ENCODE data around the gene HP. TPM values are rescaled to one million over a fixed set of nuclear protein-coding genes. Genes with fewer than 3 reads are reported as not detected.

Gene HP
- total RNA-seq, 1 experiment from 2014 or later, result 18.1 TPM

DNA sequence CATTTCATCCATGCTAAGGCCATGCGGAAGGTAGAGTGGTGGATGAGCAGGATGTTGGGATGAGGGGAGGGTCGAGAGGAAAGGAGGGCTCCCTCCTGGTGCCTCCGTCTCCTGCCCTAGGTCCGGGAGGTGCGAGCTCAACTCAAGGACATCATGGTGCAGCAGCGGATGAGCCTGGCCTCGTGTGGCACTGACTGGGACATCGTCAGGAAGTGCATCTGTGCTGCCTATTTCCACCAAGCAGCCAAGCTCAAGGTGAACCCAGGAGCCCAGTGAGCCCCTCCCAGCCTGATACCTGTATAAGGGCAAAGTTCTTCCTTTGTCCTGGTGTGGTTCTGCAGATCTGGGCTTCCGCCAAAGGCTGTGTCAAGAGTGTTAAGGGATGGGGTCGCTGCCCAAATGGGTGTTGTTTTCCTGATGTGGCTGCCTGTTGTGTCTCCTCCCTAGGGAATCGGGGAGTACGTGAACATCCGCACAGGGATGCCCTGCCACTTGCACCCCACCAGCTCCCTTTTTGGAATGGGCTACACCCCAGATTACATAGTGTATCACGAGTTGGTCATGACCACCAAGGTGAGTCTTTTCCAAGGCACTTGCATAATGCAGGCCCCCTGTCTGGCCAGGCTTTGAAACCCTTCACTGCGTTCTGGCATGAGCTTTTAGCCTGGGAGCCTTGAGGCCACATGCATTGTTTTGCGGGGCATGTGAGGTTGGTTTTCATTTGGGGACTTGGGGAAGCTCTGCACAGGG is 54.2 kb downstream of the HP start:
- no peak for TF ChIP-seq EZH2phosphoT487 (IDR thresholded peaks at IDR 0.05; ENCODE audit: borderline replicate concordance)
- H3K9me2 ChIP-seq (ENCODE audit: insufficient read depth), result no peaks in the 10 kb centered on the region
- peaks cover 43 to 44% of the 10 kb centered on the region in 2 experiments for H3K36me3 ChIP-seq (ENCODE audit: control insufficient read depth in 1 of 2, insufficient read depth in 2 of 2, low read length in 2 of 2)
- H3K4me1 ChIP-seq (ENCODE audit: control insufficient read depth in 1 of 2, insufficient read depth in 2 of 2, low read length in 2 of 2), result no peaks in the 10 kb centered on the region
- RAD21 ChIA-PET (ENCODE audit: low non-redundant PET in 1 of 2, low total read pairs in 2 of 2, uncharacterized antibody in 2 of 2, unreplicated experiment in 2 of 2), result no interaction called here
- no peaks in the 10 kb centered on the region for H4K20me1 ChIP-seq (ENCODE audit: insufficient read depth)
- CTCF ChIA-PET, result no interaction called here
- POLR2A ChIA-PET, result no interaction called here
- ATAC-seq (no peak), DNase-seq (ENCODE audit: low read depth, low spot score) (no peak)
- no peak overlapping the region for H2AFZ ChIP-seq (ENCODE audit: low read depth, low read length, poor library complexity, severe bottlenecking)
- no peaks in the 10 kb centered on the region for H3K9me3 ChIP-seq (ENCODE audit: control insufficient read depth in 1 of 2, insufficient read depth in 1 of 2, low read depth in 1 of 2, low read length in 2 of 2)
- no peak overlapping the region for H3K4me3 ChIP-seq (replicated peaks in 1 of 2; ENCODE audit: low read depth in 1 of 2, low read length in 2 of 2)
- H3K79me2 ChIP-seq (ENCODE audit: insufficient read depth, low read length), result no peaks in the 10 kb centered on the region
- H3K4me2 ChIP-seq (ENCODE audit: low read length), result no peak overlapping the region
- H3K27me3 ChIP-seq (ENCODE audit: insufficient read depth, low read length), result no peaks in the 10 kb centered on the region
- BruUV-seq (replicated peaks), result no TSS peak
- H3K27ac ChIP-seq (ENCODE audit: low read depth, low read length), result no peak overlapping the region
- intact Hi-C loops (cut with micrococcal nuclease), result no loop called here
- no peak overlapping the region for H3K9ac ChIP-seq (ENCODE audit: low read length)

DNA sequence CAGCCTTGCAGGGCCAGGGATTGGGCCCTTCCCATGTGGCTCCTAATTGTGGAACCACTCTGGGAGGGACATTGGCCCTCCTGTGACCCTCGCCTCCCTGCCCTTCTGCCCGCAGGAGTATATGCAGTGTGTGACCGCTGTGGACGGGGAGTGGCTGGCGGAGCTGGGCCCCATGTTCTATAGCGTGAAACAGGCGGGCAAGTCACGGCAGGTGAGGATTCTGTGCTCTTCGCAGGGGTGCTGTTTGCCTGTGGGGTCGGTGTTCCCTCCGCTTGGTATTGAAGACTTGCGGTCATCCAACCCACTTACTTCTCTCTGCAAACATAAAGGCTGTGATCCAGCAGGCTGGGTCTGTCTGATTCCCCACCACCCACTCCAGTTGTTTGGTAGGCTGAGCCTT is 55.0 kb downstream of the HP start:
- RAD21 ChIA-PET (ENCODE audit: low non-redundant PET in 1 of 2, low total read pairs in 2 of 2, uncharacterized antibody in 2 of 2, unreplicated experiment in 2 of 2), result no interaction called here
- POLR2A ChIA-PET, result no interaction called here
- no peak for TF ChIP-seq CEBPB (IDR thresholded peaks at IDR 0.05; ENCODE audit: low read depth)
- no peak for TF ChIP-seq EGR1 (IDR thresholded peaks at IDR 0.05; ENCODE audit: low read depth)
- TF ChIP-seq EZH2phosphoT487 (IDR thresholded peaks at IDR 0.05; ENCODE audit: borderline replicate concordance), result no peak
- TF ChIP-seq CBX3 (IDR thresholded peaks at IDR 0.05; ENCODE audit: low read depth), result no peak
- no peak for TF ChIP-seq EZH2 (IDR thresholded peaks at IDR 0.05)
- TF ChIP-seq, protein P1, sequence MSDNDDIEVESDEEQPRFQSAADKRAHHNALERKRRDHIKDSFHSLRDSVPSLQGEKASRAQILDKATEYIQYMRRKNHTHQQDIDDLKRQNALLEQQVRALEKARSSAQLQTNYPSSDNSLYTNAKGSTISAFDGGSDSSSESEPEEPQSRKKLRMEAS (IDR thresholded peaks at IDR 0.05), result no peak
- TF ChIP-seq, protein P2, sequence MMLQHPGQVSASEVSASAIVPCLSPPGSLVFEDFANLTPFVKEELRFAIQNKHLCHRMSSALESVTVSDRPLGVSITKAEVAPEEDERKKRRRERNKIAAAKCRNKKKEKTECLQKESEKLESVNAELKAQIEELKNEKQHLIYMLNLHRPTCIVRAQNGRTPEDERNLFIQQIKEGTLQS (IDR thresholded peaks at IDR 0.05), result no peak
- TF ChIP-seq YY1 (IDR thresholded peaks at IDR 0.05; ENCODE audit: extremely low read depth, insufficient replicate concordance, low read depth, low read length), result no peak
- TF ChIP-seq RAD21 (IDR thresholded peaks at IDR 0.05; ENCODE audit: low read depth), result no peak
- no peak for TF ChIP-seq FOSL1 (IDR thresholded peaks at IDR 0.05; ENCODE audit: low read depth)
- TF ChIP-seq ELF1 (IDR thresholded peaks at IDR 0.05; ENCODE audit: borderline replicate concordance, low read depth), result no peak
- no peak for TF ChIP-seq ZNF274 (IDR thresholded peaks at IDR 0.05; ENCODE audit: low read depth, low read length)
- no peak for TF ChIP-seq POLR2A (IDR thresholded peaks at IDR 0.05; ENCODE audit: borderline replicate concordance, extremely low read depth, insufficient read depth, insufficient read length)
- intact Hi-C loops (cut with micrococcal nuclease), result no loop called here
- CTCF ChIA-PET, result no interaction called here
- no peak for ATAC-seq
- H3K27me3 ChIP-seq (ENCODE audit: insufficient read depth, low read length), result no peaks in the 10 kb centered on the region
- no peak for DNase-seq (ENCODE audit: low read depth, low spot score)
- H3K9me3 ChIP-seq (ENCODE audit: control insufficient read depth in 1 of 2, insufficient read depth in 1 of 2, low read depth in 1 of 2, low read length in 2 of 2), result no peaks in the 10 kb centered on the region
- no peak overlapping the region for H3K4me2 ChIP-seq (ENCODE audit: low read length)
- H3K36me3 ChIP-seq (ENCODE audit: control insufficient read depth in 1 of 2, insufficient read depth in 2 of 2, low read length in 2 of 2), result peaks cover 38 to 41% of the 10 kb centered on the region in 2 experiments
- no peak overlapping the region for H2AFZ ChIP-seq (ENCODE audit: low read depth, low read length, poor library complexity, severe bottlenecking)
- H3K9ac ChIP-seq (ENCODE audit: low read length), result no peak overlapping the region
- H3K4me3 ChIP-seq (replicated peaks in 1 of 2; ENCODE audit: low read depth in 1 of 2, low read length in 2 of 2), result no peak overlapping the region
- H4K20me1 ChIP-seq (ENCODE audit: insufficient read depth), result no peaks in the 10 kb centered on the region
- no peaks in the 10 kb centered on the region for H3K4me1 ChIP-seq (ENCODE audit: control insufficient read depth in 1 of 2, insufficient read depth in 2 of 2, low read length in 2 of 2)
- H3K79me2 ChIP-seq (ENCODE audit: insufficient read depth, low read length), result no peaks in the 10 kb centered on the region
- H3K9me2 ChIP-seq (ENCODE audit: insufficient read depth), result no peaks in the 10 kb centered on the region
- no peak overlapping the region for H3K27ac ChIP-seq (ENCODE audit: low read depth, low read length)
- BruUV-seq (replicated peaks), result no TSS peak
